ENCODE data around the gene SLA2. TPM values are rescaled to one million over a fixed set of nuclear protein-coding genes. Genes with fewer than 3 reads are reported as not detected.

Gene SLA2
- total RNA-seq, 2 donors from 2014 or later: 0.37 to 0.39 TPM

DNA sequence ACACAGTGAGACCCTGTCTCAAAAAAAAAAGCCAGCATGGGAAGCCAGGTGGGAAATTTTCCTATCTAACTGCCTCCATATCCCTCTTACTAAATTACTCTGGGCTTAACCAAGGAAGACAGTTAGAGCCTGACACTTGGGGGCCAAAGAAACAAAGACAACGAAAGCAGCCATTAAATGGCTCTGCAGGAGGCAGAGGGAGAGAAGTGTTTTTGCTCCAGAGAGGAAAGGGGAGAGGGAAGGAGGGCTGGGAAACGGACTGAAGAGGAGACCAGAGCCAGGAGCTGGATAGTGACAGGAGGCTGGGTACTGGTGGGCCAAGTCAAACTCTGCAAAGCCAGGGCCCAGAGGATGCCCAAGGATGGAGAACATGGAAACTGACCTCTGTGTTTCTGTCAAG lies 83.3 kb downstream of the SLA2 start:
- no peak overlapping the region for H3K27ac ChIP-seq
- no peaks in the 10 kb centered on the region for H3K36me3 ChIP-seq
- peaks cover 0 to 8% of the 10 kb centered on the region in 2 donors for H3K9me3 ChIP-seq
- TF ChIP-seq, protein P1, sequence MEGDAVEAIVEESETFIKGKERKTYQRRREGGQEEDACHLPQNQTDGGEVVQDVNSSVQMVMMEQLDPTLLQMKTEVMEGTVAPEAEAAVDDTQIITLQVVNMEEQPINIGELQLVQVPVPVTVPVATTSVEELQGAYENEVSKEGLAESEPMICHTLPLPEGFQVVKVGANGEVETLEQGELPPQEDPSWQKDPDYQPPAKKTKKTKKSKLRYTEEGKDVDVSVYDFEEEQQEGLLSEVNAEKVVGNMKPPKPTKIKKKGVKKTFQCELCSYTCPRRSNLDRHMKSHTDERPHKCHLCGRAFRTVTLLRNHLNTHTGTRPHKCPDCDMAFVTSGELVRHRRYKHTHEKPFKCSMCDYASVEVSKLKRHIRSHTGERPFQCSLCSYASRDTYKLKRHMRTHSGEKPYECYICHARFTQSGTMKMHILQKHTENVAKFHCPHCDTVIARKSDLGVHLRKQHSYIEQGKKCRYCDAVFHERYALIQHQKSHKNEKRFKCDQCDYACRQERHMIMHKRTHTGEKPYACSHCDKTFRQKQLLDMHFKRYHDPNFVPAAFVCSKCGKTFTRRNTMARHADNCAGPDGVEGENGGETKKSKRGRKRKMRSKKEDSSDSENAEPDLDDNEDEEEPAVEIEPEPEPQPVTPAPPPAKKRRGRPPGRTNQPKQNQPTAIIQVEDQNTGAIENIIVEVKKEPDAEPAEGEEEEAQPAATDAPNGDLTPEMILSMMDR (IDR thresholded peaks at IDR 0.05): no peak
- no peak for DNase-seq (ENCODE audit: low spot score)
- no peaks in the 10 kb centered on the region for H3K4me1 ChIP-seq
- H3K4me3 ChIP-seq: no peak overlapping the region
- no peaks in the 10 kb centered on the region for H3K27me3 ChIP-seq

Other genes with a start within 250 kb of the SLA2 start
- 100 to 1,000 TPM; 558 to 602 TPM for gene MYL9, start 104.7 kb downstream of the SLA2 start, total RNA-seq
- 10 to 100 TPM in 1 of 2 donors, 1 to 10 TPM in 1; 8.9 to 10.7 TPM for gene TGIF2, start 72.6 kb downstream of the SLA2 start, total RNA-seq
- gene RAB5IF, start 40.4 kb downstream of the SLA2 start, total RNA-seq: 10 to 100 TPM; 70.9 to 83.0 TPM
- 10 to 100 TPM; 19.7 to 33.9 TPM for gene NDRG3, start 99.9 kb upstream of the SLA2 start, total RNA-seq
- gene DSN1, start 127.6 kb upstream of the SLA2 start, total RNA-seq: 1 to 10 TPM; 3.1 to 6.3 TPM
- under 1 TPM in 1 of 2 donors, not detected in 1; 0.30 TPM for gene TLDC2, start 229.9 kb upstream of the SLA2 start, total RNA-seq